ENCODE data around the gene NPAS2.

Gene NPAS2

GRCh38 chr2:100862081-100862480, 42.1 kb downstream of the NPAS2 start:
- H3K27ac ChIP-seq: no peak overlapping the region

GRCh38 chr2:100865816-100866460, 46.0 kb downstream of the NPAS2 start:
- TF ChIP-seq CTCF (conservative IDR thresholded peaks at IDR 0.05): no peak
- no peak for TF ChIP-seq ZFX (IDR thresholded peaks at IDR 0.05)

More at GRCh38 chr2:100862081-100862480, 42.1 kb downstream of the NPAS2 start:
- TF ChIP-seq CTCF (conservative IDR thresholded peaks at IDR 0.05) (no peak), ZFX (IDR thresholded peaks at IDR 0.05) (no peak)

GRCh38 chr2:100868083-100868482, 48.1 kb downstream of the NPAS2 start:
- TF ChIP-seq CTCF (conservative IDR thresholded peaks at IDR 0.05) (no peak), ZFX (IDR thresholded peaks at IDR 0.05) (no peak)
- H3K27ac ChIP-seq: no peak overlapping the region

More at GRCh38 chr2:100865816-100866460, 46.0 kb downstream of the NPAS2 start:
- no peak overlapping the region for H3K27ac ChIP-seq

- peak overlapping the region; percentile 10; the same call in 1 of the 2 replicates for H3K27ac ChIP-seq
- no peak for TF ChIP-seq ZFX (IDR thresholded peaks at IDR 0.05)
- TF ChIP-seq CTCF (conservative IDR thresholded peaks at IDR 0.05): no peak
Observed at GRCh38 chr2:100869120-100869519, 49.2 kb downstream of the NPAS2 start.

- TF ChIP-seq CTCF (conservative IDR thresholded peaks at IDR 0.05) (peak; percentile 35), ZFX (IDR thresholded peaks at IDR 0.05) (no peak)
- H3K27ac ChIP-seq: no peak overlapping the region
Observed at GRCh38 chr2:100870652-100871531, 51.0 kb downstream of the NPAS2 start.

- H3K27ac ChIP-seq: no peak overlapping the region
- TF ChIP-seq ZFX (IDR thresholded peaks at IDR 0.05) (no peak), CTCF (conservative IDR thresholded peaks at IDR 0.05) (no peak)
Observed at GRCh38 chr2:100875516-100876230, 55.7 kb downstream of the NPAS2 start.

All from C4-2B (cell line).